OCI-LY3 (cell line): ENCODE data around the gene PPCS.

Source experiments
- EZH2phosphoT487 ChIP-seq: fragments of 200-600 bp; shearing (Covaris generic); IDR thresholded peaks from 2 replicates; pipeline ENCODE4 v1.6.1; 2018; ENCODE audit warnings: antibody characterized with exemption, mixed run types, low read depth
- TF ChIP-seq, protein P1 (sequence below): fragments of 200-600, 300-600 bp; sonication (generic); IDR thresholded peaks from 2 replicates; pipeline ENCODE4 v1.5.1; 2014; ENCODE audit warnings: antibody characterized with exemption, low read length, low read depth

DNA sequence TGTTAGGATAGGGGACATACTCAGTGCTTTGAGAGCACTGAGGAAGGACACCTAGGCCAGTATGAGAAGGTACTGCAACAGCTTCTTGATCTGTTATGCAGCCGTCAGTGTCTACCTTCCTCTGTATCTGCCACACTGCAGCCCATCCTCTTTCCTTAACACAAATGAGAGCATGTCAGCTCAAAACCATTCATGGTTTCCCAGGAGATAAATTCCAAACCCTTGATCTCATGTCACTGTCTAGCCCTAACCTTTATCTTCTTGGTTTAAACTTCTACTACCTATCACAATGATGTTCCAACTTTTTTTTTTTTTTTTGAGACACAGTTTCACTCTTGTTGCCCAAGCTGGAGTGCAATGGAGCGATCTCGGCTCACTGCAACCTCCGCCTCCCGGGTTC, 1.9 kb upstream of the PPCS start:
- TF ChIP-seq, protein P1, sequence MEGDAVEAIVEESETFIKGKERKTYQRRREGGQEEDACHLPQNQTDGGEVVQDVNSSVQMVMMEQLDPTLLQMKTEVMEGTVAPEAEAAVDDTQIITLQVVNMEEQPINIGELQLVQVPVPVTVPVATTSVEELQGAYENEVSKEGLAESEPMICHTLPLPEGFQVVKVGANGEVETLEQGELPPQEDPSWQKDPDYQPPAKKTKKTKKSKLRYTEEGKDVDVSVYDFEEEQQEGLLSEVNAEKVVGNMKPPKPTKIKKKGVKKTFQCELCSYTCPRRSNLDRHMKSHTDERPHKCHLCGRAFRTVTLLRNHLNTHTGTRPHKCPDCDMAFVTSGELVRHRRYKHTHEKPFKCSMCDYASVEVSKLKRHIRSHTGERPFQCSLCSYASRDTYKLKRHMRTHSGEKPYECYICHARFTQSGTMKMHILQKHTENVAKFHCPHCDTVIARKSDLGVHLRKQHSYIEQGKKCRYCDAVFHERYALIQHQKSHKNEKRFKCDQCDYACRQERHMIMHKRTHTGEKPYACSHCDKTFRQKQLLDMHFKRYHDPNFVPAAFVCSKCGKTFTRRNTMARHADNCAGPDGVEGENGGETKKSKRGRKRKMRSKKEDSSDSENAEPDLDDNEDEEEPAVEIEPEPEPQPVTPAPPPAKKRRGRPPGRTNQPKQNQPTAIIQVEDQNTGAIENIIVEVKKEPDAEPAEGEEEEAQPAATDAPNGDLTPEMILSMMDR: no peak
- no peak for TF ChIP-seq EZH2phosphoT487
